Sciatic nerve (tissue), 2 donors: Measurements from ENCODE around the gene ASCC3. TPM values are rescaled to one million over a fixed set of nuclear protein-coding genes. Genes with fewer than 3 reads are reported as not detected.
"Not testable (repeated sequence)": the region's sequence is repeated elsewhere in the genome, so short reads cannot be mapped to it uniquely, and the experiment has no call there.

Source experiments
- ATAC-seq: fragments of 200-7000 bp; cut with Tn5 transposase; one replicate; pipeline ENCODE4 v1.9.1; 2020; ENCODE audit warnings: mild to moderate bottlenecking, moderate library complexity
- DNase-seq: peaks from one replicate; pipeline ENCODE4 v3.0.0-alpha.2; 2020; ENCODE audit warnings: low spot score
- intact Hi-C: fragments of 100-400 bp; cut with DNase I; formaldehyde crosslinking; loops from one replicate; pipeline ENCODE4 v1.14.2; 2022
- total RNA-seq: library from RNA; stranded (reverse); fragmentation: NEBNext Ultra II Directional; extraction: Animal tissue kit (Norgen Biotek cat#: 25700); gene quantifications from one replicate; pipeline ENCODE4 v1.2.1, GENCODE V29; 2021
- donor health status: DM: no; HTN: no; CAD: no.
- donor health status: DM: no; HTN: no; CAD: no.

Gene ASCC3
- total RNA-seq, 1 donor from 2014 or later: 36.9 TPM

DNA sequence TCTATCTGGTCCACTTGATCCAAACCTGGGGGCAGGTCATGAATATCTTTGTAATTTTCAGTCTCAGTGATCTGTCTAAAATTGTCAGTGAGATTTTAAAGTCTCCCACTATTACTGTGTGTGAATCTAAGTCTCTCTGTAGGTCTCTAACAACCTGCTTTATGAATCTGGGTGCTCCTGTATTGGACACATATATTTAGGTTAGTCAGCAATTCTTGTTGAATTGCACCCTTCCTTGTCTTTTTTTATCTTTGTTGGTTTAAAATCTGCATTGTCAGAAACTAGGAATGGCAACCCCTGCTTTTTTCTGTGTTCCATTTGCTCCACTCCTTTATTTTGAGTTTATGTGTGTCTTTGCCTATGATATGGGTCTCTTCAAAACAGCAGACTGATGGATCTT lies 140.7 kb downstream of the ASCC3 start:
- DNase-seq (no peak), ATAC-seq (no peak)
- intact Hi-C loops: no loop called here

GRCh38 chr6:100737720-100738119 lies 143.4 kb downstream of the ASCC3 start:
- intact Hi-C loops, DNase-seq, ATAC-seq: not testable (repeated sequence)

- intact Hi-C loops: no loop called here
- no peak for DNase-seq
- ATAC-seq: no peak
Measured at GRCh38 chr6:100731411-100731810, 149.7 kb downstream of the ASCC3 start.

- no peak for ATAC-seq
- DNase-seq: no peak
- intact Hi-C loops: no loop called here
Measured at GRCh38 chr6:100730001-100730980, 150.8 kb downstream of the ASCC3 start.

GRCh38 chr6:100726666-100727065 lies 154.5 kb downstream of the ASCC3 start:
- intact Hi-C loops: no loop called here
- no peak for DNase-seq
- no peak for ATAC-seq

DNA sequence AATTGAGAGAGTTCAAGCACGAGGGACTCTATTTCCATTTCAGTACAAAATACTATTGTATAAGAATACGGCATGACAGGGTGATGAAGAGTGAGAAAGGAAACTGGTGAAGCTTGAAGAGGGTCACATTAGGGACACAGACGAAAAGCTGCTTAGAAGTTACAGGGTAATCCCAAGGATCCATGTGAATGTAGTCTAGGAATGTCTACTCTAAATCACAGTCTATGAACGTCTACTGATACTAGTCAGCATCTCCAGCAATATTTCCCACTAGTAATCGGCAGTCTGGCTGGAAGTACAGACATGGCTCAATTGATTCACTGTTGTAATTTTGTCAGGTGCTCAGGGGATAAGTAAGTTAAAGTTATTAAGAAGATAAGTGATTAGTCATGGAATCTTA lies 156.4 kb downstream of the ASCC3 start:
- DNase-seq (no peak), ATAC-seq (no peak)
- intact Hi-C loops: no loop called here

DNA sequence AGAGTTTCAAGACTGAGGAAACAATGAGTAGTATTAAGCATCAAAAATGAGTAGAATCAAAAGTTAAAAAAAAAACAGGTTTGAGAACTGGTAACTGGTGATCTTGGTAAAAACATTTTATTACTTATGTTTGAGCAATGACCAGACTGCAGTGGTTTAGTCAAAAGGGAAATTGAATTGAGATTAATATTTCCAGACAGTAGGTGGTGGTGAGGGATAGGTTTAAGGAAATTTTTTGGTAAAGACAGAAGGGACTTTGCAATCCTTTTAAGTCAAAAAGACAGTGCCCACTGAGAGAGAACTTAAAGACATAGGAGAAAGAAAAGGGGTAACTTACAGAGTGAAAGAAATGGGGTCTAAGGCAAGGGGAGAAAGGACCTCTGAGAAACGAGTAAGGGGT lies 156.9 kb downstream of the ASCC3 start:
- DNase-seq: no peak
- ATAC-seq: no peak
- intact Hi-C loops: no loop called here

- intact Hi-C loops: no loop called here
- ATAC-seq (no peak), DNase-seq (no peak)
Measured at GRCh38 chr6:100721256-100721655, 159.9 kb downstream of the ASCC3 start.

DNA sequence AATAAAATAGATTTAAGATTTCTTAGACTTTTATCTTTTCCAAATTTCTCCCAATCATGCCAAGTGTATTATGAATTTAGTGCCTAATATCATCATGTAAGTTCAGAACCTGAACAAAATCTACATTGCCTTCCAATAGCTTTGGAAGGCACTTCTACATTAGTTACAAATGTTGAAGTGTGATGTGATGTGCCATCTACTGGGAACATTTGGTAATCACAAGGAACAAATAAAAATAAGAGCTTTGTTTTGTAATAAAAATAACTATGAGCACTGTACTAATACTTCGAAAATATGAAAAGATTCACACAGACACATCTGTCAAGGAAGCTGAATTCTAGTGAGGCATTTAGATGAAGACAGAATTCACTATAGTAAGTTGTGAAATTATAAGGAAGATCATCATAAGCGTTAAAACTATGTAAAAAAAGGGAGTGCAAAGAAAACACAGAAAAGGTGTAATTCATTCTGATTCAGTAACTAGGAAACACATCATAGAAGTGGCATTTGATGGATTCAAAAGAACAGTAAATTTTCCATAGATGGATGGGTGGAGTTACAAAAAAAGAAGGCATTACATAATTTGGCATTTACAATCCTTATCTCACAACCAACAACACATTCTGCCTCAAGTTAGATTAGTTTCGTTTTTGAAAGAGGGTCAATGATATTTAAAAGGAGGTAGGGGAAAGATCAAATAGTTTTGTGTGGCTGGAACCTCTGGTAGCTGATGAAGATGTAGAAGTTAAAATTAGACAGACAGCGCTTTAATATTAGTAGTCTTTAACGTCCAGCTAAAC lies 161.0 kb downstream of the ASCC3 start:
- intact Hi-C loops: no loop called here
- no peak for DNase-seq
- no peak for ATAC-seq

DNA sequence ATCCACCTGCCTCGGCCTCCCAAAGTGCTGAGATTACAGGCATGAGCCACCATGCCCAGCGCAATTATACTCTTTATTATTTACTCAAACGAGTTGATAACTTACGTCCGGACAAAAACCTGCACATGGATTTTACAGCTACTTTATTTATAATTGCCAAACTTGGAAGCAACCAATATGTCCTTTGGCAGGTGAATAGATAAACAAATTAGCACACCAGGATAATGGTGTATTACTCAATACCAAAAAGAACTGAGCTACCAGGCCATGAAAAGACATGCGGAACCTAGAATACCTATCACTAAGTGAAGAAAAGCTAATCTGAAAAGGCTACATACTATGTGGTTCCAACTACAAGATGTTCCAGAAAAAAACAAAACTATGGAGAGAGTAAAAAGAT lies 168.1 kb downstream of the ASCC3 start:
- DNase-seq: no peak
- intact Hi-C loops: no loop called here
- no peak for ATAC-seq

GRCh38 chr6:100706491-100706890 lies 174.6 kb downstream of the ASCC3 start:
- no peak for ATAC-seq
- intact Hi-C loops: no loop called here

GRCh38 chr6:100704961-100705360 lies 176.2 kb downstream of the ASCC3 start:
- ATAC-seq (no peak), DNase-seq (no peak)
- intact Hi-C loops: no loop called here

More at GRCh38 chr6:100706491-100706890, 174.6 kb downstream of the ASCC3 start:
- DNase-seq: no peak

GRCh38 chr6:100701728-100702127 lies 179.4 kb downstream of the ASCC3 start:
- DNase-seq: no peak
- no peak for ATAC-seq
- intact Hi-C loops: no loop called here

DNA sequence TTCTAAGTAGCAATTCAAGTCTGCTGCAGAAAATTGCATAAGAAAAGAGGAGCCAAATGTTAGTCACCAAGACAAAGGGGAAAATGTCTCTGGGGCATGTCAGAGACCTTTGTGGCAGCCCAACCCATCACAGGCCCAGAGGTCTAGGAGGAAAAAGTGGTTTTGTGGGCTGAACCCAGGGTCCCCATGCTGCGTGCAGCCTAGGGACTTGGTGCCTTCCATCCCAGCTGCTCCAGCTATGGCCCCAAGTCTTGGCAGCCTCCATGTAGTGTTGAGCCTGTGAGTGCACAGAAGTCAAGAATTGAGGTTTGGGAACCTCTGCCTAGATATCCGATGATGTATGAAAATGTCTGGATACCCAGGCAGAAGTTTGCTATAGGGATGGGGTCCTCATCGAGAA lies 181.1 kb downstream of the ASCC3 start:
- DNase-seq: no peak
- intact Hi-C loops: no loop called here
- ATAC-seq: no peak

- DNase-seq (no peak), ATAC-seq (no peak)
- intact Hi-C loops: no loop called here
Measured at GRCh38 chr6:100695445-100695844, 185.7 kb downstream of the ASCC3 start.

DNA sequence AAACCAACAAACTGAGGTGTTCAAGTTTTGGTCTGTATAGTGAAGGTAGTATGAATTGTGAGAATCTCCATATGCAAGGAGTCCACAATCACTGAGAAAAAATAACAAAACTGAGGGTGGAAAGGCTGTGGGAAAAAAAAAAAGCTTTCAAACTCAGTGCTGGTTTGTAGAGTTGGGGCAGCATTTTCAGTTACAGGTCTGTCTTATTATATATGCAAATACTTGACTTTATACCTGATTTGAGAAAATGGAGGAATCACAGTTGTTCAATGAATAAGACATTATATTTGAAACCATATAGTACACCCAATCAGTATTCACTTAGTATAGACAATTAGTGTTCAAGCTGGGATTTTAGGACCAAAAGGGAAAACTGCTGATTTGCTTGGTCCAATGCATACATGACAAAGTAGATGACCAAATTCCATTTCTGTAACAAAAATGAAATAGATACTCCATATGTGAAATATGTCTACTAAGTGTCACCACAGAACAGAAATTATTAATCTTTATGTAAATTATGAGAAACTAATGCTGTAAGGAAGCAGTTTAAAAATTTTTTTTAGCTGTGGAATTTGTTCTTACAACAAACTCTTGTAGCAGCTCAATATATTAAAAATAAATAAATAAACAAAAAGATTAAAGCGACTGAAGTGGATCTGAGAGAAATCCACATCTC lies 187.7 kb downstream of the ASCC3 start:
- no peak for ATAC-seq
- intact Hi-C loops: no loop called here
- no peak for DNase-seq

DNA sequence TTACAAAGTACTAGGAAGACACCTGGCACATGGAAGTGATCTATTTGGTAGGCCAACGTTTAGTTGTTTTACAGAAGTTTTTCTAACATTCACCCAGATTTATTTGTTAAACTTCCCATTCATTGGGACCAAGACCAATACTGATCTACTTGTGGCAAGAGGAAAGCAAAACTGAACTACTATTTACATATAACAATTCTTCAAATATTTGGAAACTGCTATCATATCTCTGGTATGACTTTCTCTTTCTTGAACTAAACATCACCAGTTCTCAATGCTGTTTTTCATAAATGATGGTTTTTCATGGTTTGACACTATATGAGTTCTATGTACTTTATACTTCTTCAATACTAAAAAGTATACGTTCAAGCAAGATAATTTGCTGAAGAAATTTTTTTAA lies 189.2 kb downstream of the ASCC3 start:
- no peak for ATAC-seq
- intact Hi-C loops: no loop called here

GRCh38 chr6:100686216-100686615 lies 194.9 kb downstream of the ASCC3 start:
- intact Hi-C loops: no loop called here
- ATAC-seq (no peak), DNase-seq (no peak)

More for the DNA sequence above, 189.2 kb downstream of the ASCC3 start:
- no peak for DNase-seq

GRCh38 chr6:100685747-100686146 lies 195.4 kb downstream of the ASCC3 start:
- no peak for ATAC-seq
- intact Hi-C loops: no loop called here
- DNase-seq: no peak
